GM19438 (cell line): Measurements from ENCODE around the gene ITSN2.
"Not testable (repeated sequence)": the region's sequence is repeated elsewhere in the genome, so short reads cannot be mapped to it uniquely, and the experiment has no call there.

ENCODE experiments used
- ATAC-seq: cut with Tn5 transposase; IDR thresholded peaks from one replicate; pipeline ENCODE4 v1.9.1; 2021; ENCODE audit warnings: low read depth; ENCODE audit not compliant: unreplicated experiment

The ITSN2 gene

GRCh38 chr2:24365051-24365450 is 4.7 kb upstream of the ITSN2 start:
- ATAC-seq, result no peak

- ATAC-seq, result no peak
Observed at GRCh38 chr2:24363301-24363700, 3.0 kb upstream of the ITSN2 start.

GRCh38 chr2:24362253-24362652 is 1.9 kb upstream of the ITSN2 start:
- no peak for ATAC-seq

- ATAC-seq, result no peak
Observed at GRCh38 chr2:24360963-24361330, 611 bp upstream of the ITSN2 start.

GRCh38 chr2:24359129-24360049 is 947 bp downstream of the ITSN2 start:
- peak; percentile 14 for ATAC-seq

- not testable (repeated sequence) for ATAC-seq
Observed at GRCh38 chr2:24357767-24358166, 2.6 kb downstream of the ITSN2 start.

- not testable (repeated sequence) for ATAC-seq
Observed at GRCh38 chr2:24357115-24357514, 3.2 kb downstream of the ITSN2 start.

GRCh38 chr2:24354957-24355356 is 5.4 kb downstream of the ITSN2 start:
- no peak for ATAC-seq

GRCh38 chr2:24354395-24354794 is 5.9 kb downstream of the ITSN2 start:
- ATAC-seq, result no peak

GRCh38 chr2:24353973-24354372 is 6.4 kb downstream of the ITSN2 start:
- no peak for ATAC-seq

- ATAC-seq, result no peak
Observed at GRCh38 chr2:24353364-24353763, 7.0 kb downstream of the ITSN2 start.

GRCh38 chr2:24352664-24353063 is 7.7 kb downstream of the ITSN2 start:
- no peak for ATAC-seq

GRCh38 chr2:24351981-24352380 is 8.4 kb downstream of the ITSN2 start:
- ATAC-seq, result no peak

- ATAC-seq, result no peak
Observed at GRCh38 chr2:24351627-24351938, 8.8 kb downstream of the ITSN2 start.

- ATAC-seq, result no peak
Observed at GRCh38 chr2:24350826-24351626, 9.3 kb downstream of the ITSN2 start.

GRCh38 chr2:24349097-24349496 is 11.2 kb downstream of the ITSN2 start:
- no peak for ATAC-seq

GRCh38 chr2:24345937-24346336 is 14.4 kb downstream of the ITSN2 start:
- ATAC-seq, result no peak

GRCh38 chr2:24343225-24343882 is 17.0 kb downstream of the ITSN2 start:
- ATAC-seq, result peak; percentile 47

- no peak for ATAC-seq
Observed at GRCh38 chr2:24342110-24342910, 18.0 kb downstream of the ITSN2 start.

- ATAC-seq, result no peak
Observed at GRCh38 chr2:24339856-24340262, 20.5 kb downstream of the ITSN2 start.
